ENCODE results near the gene LCN15.
A peak's percentile ranks its signal among the peaks of the same experiment; 100 is the strongest.
"Not testable (repeated sequence)": the region's sequence is repeated elsewhere in the genome, so short reads cannot be mapped to it uniquely, and the experiment has no call there.

LCN15 gene, protein sequence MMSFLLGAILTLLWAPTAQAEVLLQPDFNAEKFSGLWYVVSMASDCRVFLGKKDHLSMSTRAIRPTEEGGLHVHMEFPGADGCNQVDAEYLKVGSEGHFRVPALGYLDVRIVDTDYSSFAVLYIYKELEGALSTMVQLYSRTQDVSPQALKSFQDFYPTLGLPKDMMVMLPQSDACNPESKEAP

DNA sequence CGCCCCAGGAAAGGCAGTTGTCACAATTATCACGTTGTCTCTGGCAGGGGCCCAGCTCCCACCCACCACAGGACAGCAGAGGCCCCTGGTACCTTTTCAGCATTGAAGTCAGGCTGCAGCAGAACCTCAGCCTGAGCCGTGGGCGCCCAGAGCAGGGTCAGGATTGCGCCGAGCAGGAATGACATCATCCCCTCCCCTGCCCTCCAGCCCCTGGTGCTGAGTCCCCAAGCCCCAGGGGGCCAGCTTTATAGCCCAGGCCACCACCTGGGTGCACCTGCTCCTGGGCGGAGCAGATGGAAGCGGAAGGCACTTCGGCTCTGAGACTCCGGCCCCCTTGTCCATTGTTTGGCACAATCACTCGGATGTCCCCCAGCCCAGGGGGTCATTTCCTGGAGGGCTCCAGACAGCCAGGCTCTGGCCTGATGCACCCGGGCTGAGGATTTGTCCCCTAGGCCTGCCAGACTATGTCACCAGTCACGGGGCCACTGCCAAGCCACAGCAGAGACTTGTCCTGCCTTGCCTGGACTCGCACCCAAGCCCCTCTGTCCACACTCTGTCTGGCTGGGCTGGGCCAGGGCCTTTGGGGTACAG, at the start of gene LCN15:
Gene LCN15 (minus strand): TSS at position 218 of the 591 bp plus-strand sequence. CDS start 30 bp downstream, at position 188.
- DNase-seq (ENCODE audit: low spot score), result no peak

GRCh38 chr9:136808806-136809158, 44.5 kb upstream of the LCN15 start:
- DNase-seq (ENCODE audit: low spot score), result peak; percentile 34

DNA sequence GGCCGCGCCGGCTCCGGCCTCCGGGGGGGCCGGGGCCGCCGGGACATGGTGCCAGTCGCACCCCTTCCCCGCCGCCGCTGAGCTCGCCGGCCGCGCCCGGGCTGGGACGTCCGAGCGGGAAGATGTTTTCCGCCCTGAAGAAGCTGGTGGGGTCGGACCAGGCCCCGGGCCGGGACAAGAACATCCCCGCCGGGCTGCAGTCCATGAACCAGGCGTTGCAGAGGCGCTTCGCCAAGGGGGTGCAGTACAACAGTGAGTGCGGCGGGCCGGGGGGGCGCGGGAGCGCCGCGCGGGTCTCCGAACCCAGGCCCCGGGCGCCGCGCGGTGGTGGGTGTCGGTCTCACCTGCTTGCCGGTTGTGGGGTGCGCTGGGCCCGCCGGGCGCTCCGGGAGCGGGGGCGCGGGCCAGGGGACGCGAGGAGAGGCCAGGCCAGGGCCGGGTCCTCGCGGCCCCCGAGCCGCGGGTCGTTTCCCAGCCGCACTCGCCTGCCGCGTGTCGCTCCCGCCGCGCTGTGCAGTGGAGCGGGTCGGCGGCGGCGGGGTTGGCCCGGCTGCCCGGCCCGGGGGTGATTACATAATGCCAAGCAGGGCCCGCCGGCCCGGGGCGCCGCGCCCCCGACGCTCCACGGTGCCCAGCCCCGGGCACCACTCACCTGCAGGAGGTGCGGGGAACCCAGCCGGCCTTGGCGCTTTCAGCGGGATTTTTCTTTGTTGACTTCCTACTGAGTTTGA, 43.9 kb upstream of the LCN15 start:
- no peak for DNase-seq (ENCODE audit: low spot score)

GRCh38 chr9:136807281-136808074, 43.2 kb upstream of the LCN15 start, which contains the start of gene RABL6:
Gene RABL6 (plus strand): TSS chr9:136807948. CDS start chr9:136808197, 249 bp downstream.
- DNase-seq (ENCODE audit: low spot score), result peak; percentile 71

DNA sequence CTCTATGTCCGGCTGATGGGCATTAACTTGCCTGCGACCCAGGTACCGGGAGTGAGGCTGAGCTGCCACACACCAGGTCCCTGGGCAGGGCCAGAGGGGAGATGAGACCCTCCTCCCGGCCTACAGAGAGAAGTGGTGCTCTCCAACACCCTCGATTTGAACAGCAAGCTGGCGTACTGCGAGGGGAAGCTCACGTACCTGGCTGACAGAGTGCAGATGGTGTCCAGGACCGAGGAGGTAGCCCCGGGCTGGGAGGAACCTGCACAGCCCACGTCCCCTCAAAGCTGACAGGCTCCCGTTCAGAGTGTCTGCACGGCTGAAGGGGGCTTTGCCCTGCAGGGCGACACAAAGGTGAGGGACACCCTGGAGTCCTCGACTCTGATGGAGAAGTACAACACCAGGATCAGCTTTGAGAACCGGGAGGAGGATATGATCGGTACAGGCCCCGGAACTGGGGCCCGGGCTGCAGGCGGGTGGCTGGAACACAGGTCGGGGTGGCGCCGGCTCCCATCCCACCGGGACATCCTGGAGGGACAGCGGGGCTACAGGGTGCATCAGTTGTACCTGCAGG, 42.4 kb upstream of the LCN15 start:
- no peak for DNase-seq (ENCODE audit: low spot score)

GRCh38 chr9:136806067-136806466, 41.7 kb upstream of the LCN15 start:
- no peak for DNase-seq (ENCODE audit: low spot score)

GRCh38 chr9:136805207-136805740, 41.0 kb upstream of the LCN15 start:
- no peak for DNase-seq (ENCODE audit: low spot score)

GRCh38 chr9:136804509-136805206, 40.3 kb upstream of the LCN15 start:
- no peak for DNase-seq (ENCODE audit: low spot score)

GRCh38 chr9:136803551-136804508, 39.5 kb upstream of the LCN15 start:
- DNase-seq (ENCODE audit: low spot score), result no peak

GRCh38 chr9:136803009-136803550, 38.8 kb upstream of the LCN15 start:
- DNase-seq (ENCODE audit: low spot score), result not testable (repeated sequence)

DNA sequence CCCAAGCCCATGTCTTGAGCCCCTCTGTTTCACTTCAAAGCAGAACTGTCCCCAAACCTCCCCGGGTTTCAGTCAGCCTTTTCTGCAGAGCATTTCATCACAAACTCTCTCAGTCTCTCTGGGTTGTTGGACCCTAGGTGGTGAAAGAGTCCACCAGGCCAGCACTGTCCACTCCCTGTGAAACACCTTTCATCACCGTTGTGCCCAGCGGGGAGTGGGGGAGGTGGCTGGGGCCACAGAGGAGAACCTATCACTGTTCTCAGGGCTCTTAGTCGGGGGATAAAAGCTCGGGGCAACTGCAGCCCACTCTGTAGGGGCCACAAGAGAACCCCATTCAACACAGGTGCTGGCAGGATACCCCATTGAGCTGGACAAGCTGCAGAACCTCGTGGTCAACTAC, 38.0 kb upstream of the LCN15 start:
- DNase-seq (ENCODE audit: low spot score), result no peak

DNA sequence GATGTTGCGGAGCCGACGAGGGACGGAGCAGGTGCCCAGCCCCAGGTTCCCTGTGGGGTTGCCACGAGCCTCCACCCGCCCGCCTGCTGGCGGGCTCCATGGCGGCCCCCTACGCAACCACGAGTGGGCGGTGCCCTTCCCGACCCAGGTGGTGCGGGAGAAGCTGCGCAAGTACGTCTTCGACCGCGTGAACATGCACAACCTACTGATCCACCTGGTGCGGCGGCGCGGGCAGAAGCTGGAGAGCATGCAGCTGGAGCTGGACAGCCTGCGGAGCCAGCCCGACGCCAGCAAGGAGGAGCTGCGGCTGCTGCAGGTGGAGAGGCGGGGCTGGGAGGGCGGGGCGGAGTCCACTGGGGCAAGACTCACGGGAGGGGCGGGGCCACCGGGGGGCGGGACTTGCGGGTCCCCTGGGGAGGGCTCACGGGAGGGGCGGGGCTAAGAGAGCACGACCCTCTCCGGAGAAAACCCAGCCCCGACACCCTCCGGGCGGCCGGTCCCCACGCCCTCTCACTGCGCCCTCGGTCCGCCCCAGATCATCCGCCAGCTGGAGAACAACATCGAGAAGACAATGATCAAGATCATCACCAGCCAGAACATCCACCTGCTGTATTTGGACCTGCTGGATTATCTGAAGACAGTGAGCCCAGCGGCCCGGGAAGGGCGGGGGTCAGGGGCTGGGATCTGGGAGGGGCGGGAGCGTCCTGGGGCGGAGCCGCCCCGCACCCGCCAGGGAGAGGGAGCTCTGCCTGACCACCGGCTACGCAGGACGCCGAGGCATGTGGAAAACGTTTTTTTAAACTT, 35.7 kb upstream of the LCN15 start:
- no peak for DNase-seq (ENCODE audit: low spot score)

DNA sequence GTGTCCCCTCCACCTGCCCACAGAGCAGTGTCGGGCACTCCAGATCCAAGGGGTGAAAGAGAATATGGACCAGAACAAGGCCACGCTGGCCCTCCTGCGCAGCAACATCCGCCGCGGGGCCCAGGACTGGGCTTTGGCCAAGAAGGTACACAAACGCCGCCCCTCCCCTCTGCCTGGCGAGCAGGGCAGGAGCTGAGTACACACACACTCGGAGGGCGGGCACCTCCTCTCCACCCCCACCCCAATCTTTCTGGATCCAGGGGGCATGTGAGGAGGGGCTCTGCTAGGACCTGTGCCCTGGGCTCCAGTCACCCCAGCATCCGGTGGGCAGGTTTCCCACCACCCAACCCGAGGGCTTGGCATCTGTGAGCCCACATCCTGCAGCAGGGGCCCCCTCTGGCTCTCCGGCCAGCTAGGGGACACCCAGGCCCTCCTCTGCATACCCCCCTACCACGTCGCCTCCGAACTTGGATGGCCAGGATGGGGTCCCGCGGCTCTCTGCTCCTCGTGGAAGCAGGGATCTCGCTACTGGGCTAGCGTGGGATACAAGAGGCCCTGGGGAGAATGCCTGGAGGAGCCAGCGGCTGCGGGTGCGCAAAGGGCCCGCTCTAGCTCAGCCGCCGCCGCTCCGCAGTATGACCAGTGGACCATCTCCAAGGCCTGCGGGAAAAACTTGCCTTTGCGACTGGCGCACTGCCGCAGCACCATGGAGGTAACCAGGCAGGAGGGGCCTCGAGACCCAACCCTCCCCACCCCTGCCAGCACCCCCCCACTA, 34.9 kb upstream of the LCN15 start:
- no peak for DNase-seq (ENCODE audit: low spot score)

GRCh38 chr9:136798708-136799078, 34.4 kb upstream of the LCN15 start:
- no peak for DNase-seq (ENCODE audit: low spot score)

GRCh38 chr9:136796775-136797347, 32.5 kb upstream of the LCN15 start:
- DNase-seq (ENCODE audit: low spot score), result not testable (repeated sequence)

DNA sequence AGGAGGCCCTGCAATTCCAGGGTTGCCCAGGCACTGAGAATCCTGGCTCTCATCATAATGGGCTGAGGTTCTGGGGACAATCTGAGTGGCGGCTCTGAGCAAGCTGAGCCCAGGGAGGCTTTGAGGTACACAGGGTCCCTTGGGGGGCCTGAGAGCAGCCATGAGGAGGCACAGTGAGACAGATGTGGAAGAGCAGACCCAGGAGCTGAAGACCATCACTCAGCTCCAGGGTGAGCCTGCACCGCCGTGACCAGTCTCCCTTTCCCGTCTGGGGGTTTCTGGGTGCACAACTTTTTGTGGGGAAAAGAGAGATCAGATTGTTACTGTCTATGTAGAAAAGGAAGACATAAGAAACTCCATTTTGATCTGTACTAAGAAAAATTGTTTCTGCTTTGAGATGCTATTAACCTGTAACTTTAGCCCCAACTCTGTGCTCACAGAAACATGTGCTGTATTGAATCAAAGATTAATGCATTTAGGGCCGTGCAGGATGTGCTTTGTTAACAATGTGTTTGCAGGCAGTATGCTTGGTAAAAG, 32.0 kb upstream of the LCN15 start, which contains the start of gene CCDC183:
Gene CCDC183 (plus strand): TSS at position 101 of the 537 bp plus-strand sequence. CDS start 60 bp downstream, at position 161.
- no peak for DNase-seq (ENCODE audit: low spot score)

- DNase-seq (ENCODE audit: low spot score), result no peak
Observed at GRCh38 chr9:136795000-136795348, 30.7 kb upstream of the LCN15 start.

All from kidney capillary endothelial cell (primary cell).